ENCODE results near the gene IER3. TPM values are rescaled to one million over a fixed set of nuclear protein-coding genes. Genes with fewer than 3 reads are reported as not detected.

Gene IER3
- total and polyA plus RNA-seq, 9 of the 15 experiments (the other 6 are each of a cell fraction or from before 2014, with no cell fraction given), result 1.5 to 30.0 (median 11.5) TPM

DNA sequence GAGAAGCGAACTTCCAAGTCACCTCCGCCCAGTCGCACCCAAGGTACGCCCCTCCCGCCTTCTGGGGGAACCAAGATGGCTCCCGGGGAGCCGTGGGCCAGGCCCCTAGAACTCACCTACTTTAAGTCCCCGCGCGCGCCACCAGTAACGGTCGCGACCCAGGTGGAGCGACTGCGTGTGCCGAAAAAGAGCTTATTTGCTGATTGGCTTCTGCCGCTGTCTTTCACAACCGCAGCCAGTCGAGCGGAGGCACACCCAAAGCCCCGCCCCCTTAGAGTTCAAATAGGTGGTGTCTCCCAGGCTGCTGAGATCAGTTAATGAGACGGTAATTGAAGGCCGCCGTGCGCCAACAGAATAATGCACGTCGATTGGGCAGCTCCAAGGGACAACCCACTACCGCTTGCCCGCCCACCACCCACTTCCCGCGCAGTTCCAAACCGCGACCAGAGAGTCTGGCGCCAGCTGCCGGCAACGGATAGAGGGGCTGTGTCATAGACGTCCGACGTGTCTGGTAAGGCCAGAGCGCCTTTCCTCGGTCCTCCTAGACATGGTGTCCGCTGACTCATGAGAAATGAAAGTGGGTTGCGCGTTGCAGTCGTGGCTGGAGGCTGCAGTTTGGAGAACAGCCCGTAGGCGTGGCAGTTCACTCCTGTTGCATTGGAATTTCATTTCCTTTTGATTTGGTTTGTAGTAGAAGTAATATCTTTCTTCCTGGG lies 27.1 kb downstream of the IER3 start, which contains the start of gene MDC1 (continued):
- TF ChIP-seq, protein P1, sequence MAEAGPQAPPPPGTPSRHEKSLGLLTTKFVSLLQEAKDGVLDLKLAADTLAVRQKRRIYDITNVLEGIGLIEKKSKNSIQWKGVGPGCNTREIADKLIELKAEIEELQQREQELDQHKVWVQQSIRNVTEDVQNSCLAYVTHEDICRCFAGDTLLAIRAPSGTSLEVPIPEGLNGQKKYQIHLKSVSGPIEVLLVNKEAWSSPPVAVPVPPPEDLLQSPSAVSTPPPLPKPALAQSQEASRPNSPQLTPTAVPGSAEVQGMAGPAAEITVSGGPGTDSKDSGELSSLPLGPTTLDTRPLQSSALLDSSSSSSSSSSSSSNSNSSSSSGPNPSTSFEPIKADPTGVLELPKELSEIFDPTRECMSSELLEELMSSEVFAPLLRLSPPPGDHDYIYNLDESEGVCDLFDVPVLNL (CRISPR knock-in tag; IDR thresholded peaks at IDR 0.05; ENCODE audit: low read depth), result peak; percentile 95
- TF ChIP-seq COPS2 (conservative IDR thresholded peaks at IDR 0.05) (no peak), MYNN (IDR thresholded peaks at IDR 0.05) (peak; percentile 41; the same call in 1 of the 2 replicates), MYNN (CRISPR knock-in tag; IDR thresholded peaks at IDR 0.05) (no peak), CAMTA2 (CRISPR knock-in tag; conservative IDR thresholded peaks at IDR 0.05) (0 out of 2 replicates have a peak, but pooled peaks have one; percentile 36), TBP (optimal IDR thresholded peaks at IDR 0.05; ENCODE audit: low read depth, low read length) (no peak), RBM25 (IDR thresholded peaks at IDR 0.05; ENCODE audit: low read depth, low read length, severe bottlenecking) (peak; percentile 79), ADNP (tag; IDR thresholded peaks at IDR 0.05) (no peak), RBM15 (IDR thresholded peaks at IDR 0.05; ENCODE audit: insufficient read depth, low read length) (no peak), U2AF2 (optimal IDR thresholded peaks at IDR 0.05; ENCODE audit: low read depth, low read length) (no peak), SNIP1 (IDR thresholded peaks at IDR 0.05; ENCODE audit: low read depth) (peak; percentile 99), ZNF76 (CRISPR knock-in tag; IDR thresholded peaks at IDR 0.05; ENCODE audit: borderline replicate concordance) (0 out of 2 replicates have a peak, but pooled peaks have one; percentile 20), HEY1 (CRISPR knock-in tag; IDR thresholded peaks at IDR 0.05; ENCODE audit: borderline replicate concordance) (0 out of 2 replicates have a peak, but pooled peaks have one; percentile 12), BRF1 (IDR thresholded peaks at IDR 0.05; ENCODE audit: borderline replicate concordance, extremely low read depth, insufficient read length) (no peak), MCM2 (IDR thresholded peaks at IDR 0.05; ENCODE audit: low read depth) (no peak), SLC30A9 (CRISPR knock-in tag; IDR thresholded peaks at IDR 0.05) (no peak)
- TF ChIP-seq, protein P2, sequence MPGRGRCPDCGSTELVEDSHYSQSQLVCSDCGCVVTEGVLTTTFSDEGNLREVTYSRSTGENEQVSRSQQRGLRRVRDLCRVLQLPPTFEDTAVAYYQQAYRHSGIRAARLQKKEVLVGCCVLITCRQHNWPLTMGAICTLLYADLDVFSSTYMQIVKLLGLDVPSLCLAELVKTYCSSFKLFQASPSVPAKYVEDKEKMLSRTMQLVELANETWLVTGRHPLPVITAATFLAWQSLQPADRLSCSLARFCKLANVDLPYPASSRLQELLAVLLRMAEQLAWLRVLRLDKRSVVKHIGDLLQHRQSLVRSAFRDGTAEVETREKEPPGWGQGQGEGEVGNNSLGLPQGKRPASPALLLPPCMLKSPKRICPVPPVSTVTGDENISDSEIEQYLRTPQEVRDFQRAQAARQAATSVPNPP (IDR thresholded peaks at IDR 0.05; ENCODE audit: borderline replicate concordance, insufficient read depth, insufficient read length), result no peak
- TF ChIP-seq, protein P3, sequence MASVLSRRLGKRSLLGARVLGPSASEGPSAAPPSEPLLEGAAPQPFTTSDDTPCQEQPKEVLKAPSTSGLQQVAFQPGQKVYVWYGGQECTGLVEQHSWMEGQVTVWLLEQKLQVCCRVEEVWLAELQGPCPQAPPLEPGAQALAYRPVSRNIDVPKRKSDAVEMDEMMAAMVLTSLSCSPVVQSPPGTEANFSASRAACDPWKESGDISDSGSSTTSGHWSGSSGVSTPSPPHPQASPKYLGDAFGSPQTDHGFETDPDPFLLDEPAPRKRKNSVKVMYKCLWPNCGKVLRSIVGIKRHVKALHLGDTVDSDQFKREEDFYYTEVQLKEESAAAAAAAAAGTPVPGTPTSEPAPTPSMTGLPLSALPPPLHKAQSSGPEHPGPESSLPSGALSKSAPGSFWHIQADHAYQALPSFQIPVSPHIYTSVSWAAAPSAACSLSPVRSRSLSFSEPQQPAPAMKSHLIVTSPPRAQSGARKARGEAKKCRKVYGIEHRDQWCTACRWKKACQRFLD (CRISPR knock-in tag; IDR thresholded peaks at IDR 0.05), result peak; percentile 96
- TF ChIP-seq, protein P4, sequence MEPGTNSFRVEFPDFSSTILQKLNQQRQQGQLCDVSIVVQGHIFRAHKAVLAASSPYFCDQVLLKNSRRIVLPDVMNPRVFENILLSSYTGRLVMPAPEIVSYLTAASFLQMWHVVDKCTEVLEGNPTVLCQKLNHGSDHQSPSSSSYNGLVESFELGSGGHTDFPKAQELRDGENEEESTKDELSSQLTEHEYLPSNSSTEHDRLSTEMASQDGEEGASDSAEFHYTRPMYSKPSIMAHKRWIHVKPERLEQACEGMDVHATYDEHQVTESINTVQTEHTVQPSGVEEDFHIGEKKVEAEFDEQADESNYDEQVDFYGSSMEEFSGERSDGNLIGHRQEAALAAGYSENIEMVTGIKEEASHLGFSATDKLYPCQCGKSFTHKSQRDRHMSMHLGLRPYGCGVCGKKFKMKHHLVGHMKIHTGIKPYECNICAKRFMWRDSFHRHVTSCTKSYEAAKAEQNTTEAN (CRISPR knock-in tag; IDR thresholded peaks at IDR 0.05), result no peak; the same call in 1 of the 2 replicates
- TF ChIP-seq, protein P5, sequence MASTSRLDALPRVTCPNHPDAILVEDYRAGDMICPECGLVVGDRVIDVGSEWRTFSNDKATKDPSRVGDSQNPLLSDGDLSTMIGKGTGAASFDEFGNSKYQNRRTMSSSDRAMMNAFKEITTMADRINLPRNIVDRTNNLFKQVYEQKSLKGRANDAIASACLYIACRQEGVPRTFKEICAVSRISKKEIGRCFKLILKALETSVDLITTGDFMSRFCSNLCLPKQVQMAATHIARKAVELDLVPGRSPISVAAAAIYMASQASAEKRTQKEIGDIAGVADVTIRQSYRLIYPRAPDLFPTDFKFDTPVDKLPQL (IDR thresholded peaks at IDR 0.05; ENCODE audit: extremely low read depth, insufficient read length), result peak; percentile 77
- TF ChIP-seq, protein P6, sequence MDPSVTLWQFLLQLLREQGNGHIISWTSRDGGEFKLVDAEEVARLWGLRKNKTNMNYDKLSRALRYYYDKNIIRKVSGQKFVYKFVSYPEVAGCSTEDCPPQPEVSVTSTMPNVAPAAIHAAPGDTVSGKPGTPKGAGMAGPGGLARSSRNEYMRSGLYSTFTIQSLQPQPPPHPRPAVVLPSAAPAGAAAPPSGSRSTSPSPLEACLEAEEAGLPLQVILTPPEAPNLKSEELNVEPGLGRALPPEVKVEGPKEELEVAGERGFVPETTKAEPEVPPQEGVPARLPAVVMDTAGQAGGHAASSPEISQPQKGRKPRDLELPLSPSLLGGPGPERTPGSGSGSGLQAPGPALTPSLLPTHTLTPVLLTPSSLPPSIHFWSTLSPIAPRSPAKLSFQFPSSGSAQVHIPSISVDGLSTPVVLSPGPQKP (CRISPR knock-in tag; IDR thresholded peaks at IDR 0.05), result no peak
